Endometrium (tissue), 2 donors: ENCODE data around the gene LTBR.

Experiments used
- FAIRE-seq: peaks from 2 replicates; lab custom pipeline; 2012; peaks lifted over from hg19 to GRCh38; lab: Jason Lieb, UNC
- donor health status: control.
- donor health status: control.

LTBR gene

GRCh38 chr12:6384499-6385436, 806 bp downstream of the LTBR start:
- no peak for FAIRE-seq

GRCh38 chr12:6386038-6386437, 2.1 kb downstream of the LTBR start:
- FAIRE-seq = no peak

- no peak for FAIRE-seq
Observed at GRCh38 chr12:6386491-6386890, 2.5 kb downstream of the LTBR start.

GRCh38 chr12:6387541-6387940, 3.6 kb downstream of the LTBR start:
- no peak for FAIRE-seq

GRCh38 chr12:6390084-6390799, 6.3 kb downstream of the LTBR start:
- no peak for FAIRE-seq

- no peak for FAIRE-seq
Observed at GRCh38 chr12:6391013-6391412, 7.1 kb downstream of the LTBR start.

- no peak for FAIRE-seq
Observed at GRCh38 chr12:6392504-6392903, 8.5 kb downstream of the LTBR start.

DNA sequence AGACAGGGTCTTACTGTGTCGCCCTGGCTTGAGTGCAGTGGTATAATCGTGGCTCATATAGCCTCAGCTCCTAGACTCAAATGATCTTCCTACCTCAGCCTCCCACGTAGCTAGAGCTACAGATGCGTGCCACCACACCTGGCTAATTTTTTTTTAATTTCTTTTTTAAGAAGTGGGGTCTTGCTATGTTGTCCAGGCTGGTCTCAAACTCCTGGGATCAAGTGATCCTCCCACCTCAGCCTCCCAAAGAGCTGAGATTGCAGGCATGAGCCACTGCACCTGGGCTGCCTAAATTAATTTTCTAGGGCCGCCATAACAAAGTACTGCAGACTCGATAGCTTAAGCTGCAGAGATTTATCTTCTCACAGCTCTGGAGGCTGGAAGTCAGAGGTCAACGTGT, 9.1 kb downstream of the LTBR start:
- FAIRE-seq = no peak

DNA sequence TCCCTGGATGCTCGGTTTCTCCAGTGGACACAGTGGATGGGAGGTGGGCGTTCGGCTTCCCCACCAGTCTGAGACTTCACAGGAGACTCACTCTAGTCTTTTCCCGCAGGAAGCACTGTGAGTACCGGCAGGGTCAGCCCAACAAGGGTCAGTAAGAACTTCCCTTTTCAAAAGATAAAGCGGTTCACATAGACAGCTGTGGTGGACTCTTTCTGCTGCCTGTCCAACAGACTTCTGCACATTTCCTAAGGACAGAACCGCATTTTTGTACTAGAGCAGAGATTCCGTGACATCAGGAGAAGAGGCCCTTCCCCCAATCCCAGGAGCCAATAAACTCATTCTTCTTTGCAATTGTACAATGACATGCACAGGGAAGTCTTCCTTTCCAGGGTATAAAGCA, 10.4 kb downstream of the LTBR start:
- no peak for FAIRE-seq

DNA sequence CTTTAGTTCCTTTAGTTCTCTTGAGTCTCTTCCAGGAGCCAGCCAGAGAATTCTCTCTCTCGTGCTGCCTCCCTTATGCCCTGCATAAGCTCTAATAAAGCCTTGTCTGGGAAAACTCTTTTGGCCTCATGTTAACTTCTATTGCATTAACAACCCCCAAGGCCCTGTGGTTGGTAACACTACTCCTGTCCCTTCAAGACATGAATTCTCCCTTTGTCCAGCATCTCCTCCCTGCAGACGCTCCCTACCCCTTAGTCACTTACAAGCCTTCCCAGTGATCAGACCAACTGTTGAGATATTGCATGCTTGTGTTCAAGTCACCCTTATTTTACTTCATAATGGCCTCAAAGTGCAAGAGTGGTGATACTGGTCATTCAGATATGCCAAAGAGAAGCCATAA, 12.1 kb downstream of the LTBR start:
- FAIRE-seq = no peak

DNA sequence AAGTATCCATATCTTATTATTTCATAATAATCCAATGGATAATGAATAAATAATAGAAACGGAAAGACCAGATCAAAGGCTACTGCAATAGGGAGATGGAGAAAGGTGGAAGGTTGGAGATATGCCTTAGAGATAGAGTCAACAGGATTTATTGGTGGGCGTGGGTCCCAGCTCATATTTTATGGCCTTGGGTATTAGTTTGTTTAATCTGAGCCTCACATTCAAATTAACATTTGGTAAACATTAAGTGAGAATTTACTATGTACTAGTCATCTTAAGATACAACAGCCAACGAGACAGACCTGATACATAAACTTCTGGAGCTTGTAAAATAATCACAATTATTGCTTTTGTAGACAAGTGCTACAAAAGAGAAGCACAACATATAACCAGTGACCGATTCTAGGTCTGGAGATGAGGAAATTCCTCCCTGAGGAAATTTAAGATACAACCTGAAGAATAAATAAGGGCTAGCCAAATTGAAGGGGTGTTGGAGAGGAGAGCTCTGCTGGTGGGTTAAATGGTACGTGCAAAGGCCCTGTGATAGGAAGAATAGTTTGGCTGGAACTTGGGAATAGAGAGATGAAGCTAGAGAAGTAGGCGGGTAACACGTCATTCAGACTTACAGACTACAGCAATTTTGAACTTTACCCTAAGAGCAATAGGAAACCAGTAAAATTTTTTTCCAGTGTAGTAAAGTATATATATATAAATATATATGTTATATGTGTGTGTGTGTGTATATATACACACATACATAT, 16.1 kb downstream of the LTBR start:
- no peak for FAIRE-seq

- FAIRE-seq = no peak
Observed at GRCh38 chr12:6404390-6404789, 20.4 kb downstream of the LTBR start.

DNA sequence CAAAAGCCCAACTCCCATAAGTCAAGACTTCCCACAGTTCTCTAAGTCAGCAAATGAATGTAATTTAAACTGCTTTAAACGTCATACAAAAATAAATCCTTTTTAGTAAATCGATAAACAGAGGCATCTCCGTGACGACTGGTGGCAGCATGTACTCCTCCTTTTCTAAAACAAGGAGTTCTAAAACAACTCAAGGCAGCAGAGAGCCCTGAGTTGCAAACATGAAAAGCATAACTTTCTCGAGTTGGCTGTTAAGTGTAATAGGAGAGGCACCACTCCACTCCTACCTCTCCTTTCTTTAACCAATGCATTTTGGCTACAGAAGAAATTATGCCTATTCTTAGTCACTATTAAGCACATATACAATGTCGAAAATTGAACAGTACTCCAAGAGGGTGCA, 22.0 kb downstream of the LTBR start:
- FAIRE-seq = no peak

DNA sequence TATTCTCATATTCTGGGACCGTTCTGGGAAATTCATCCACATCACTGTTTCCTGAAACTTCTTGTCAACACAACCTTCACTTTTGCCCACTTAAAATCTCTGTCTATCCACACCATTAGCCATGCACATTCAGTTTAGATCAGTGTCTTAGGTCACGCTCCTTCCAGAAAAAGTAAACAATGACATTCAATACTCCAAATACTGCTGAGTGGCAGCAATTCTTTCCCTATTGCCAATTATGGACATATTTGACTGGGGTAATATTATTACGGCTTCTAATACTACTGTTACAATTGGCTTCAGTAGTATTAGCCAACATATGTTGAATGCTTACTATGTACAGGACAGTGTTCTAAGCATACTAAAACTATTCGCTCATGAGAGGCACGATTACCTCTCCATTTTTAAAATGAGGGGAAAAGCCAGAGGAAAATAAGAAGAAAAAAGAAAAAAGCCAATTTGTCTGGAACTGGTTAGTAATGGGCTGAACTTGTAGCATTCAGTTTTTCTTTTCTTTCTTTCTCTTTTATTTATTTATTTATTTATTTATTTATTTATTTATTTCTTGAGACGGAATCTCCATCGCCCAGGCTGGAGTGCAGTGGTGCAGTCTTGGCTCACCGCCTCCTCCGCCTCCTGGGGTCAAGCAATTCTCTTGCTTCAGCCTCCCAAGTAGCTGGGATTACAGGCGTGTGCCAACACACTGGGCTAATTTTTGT, 23.4 kb downstream of the LTBR start:
- no peak for FAIRE-seq

DNA sequence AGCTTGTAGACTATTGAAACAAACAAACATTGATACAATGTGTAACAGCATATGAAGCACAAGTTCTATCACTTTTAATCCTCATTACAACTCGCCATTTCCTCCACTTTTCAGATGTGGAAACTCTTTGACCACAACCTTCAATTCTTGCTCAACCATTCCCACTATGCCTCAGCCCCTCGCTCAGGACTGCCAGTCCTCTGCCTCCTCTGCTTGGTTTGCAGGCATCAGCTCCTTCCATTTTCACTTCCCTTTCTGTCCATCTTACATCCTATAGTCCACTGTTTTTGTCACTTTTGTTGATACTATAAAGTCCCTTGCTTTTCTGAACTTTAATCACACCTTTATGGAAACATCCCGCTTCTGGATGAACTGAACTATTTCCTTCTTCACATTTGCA, 32.6 kb downstream of the LTBR start:
- FAIRE-seq = no peak

DNA sequence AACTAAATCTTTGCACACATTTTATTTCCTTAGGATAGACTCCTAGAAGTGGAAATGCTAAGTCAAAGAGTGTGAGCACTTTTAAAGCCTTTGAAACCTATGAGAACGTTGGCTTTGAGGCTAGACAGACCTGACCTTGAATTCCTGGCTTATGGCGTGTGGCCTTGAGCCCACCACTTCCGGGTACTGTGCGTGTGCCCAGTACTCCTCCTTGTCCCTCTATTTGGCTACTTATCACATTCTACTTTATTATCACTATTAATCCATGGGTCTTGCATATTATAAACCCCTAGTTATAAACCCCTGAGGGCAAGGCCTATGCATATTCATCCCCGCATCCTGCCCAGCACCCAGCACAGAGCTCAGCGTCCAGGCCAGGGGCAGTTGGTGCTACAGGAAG, 34.8 kb downstream of the LTBR start:
- FAIRE-seq = no peak

DNA sequence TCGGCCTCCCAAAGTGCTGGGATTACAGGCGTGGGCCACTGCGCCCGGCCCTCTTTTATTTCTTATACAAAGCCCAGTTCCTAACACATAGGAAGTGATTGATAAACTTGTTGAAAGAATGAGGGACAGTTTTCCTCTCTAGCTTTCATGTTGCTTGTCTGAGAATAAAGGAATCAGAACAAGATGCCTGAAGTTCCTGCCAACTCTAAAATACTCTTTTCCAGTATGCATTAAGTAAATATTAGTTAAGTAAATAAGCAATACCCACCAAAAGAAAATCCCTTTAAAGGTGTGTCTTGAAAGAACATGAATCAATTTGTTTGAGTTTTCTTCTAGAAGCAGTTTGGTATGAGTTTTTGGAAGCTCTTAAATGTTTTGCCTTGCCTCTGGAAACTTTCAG, 36.4 kb downstream of the LTBR start:
- FAIRE-seq = no peak

- peak; percentile 21 for FAIRE-seq
Observed at GRCh38 chr12:6423267-6424007, 39.5 kb downstream of the LTBR start.

DNA sequence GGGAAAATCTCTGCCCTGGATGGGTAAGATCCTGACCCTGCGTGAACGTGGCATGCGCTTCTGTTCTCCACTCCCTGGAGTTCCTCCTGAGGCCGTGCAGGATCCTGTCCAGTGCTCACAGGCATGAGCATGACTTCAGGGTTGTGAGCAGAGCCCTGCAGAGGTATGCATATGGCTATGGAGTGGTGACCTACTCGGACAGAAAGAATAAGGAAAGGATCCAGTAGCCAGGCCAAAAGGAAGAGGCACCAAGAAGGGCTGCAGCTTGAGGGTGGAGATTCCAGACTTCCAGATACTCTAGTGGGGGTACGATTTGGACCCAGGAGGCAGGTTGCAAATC, 40.0 kb downstream of the LTBR start:
- FAIRE-seq = no peak

GRCh38 chr12:6424866-6425265, 40.9 kb downstream of the LTBR start:
- FAIRE-seq = no peak
